Measurements from ENCODE around the gene ZDHHC19.
"Not testable (repeated sequence)": the region's sequence is repeated elsewhere in the genome, so short reads cannot be mapped to it uniquely, and the experiment has no call there.

The ZDHHC19 gene

GRCh38 chr3:196210673-196211556 is at the start of gene ZDHHC19:
Gene ZDHHC19, minus strand, starts transcription at chr3:196211400. Its CDS starts 85 bp downstream, at chr3:196211315.
- no peak for DNase-seq (ENCODE audit: low read depth in 2 of 2, low spot score in 1 of 2)

DNA sequence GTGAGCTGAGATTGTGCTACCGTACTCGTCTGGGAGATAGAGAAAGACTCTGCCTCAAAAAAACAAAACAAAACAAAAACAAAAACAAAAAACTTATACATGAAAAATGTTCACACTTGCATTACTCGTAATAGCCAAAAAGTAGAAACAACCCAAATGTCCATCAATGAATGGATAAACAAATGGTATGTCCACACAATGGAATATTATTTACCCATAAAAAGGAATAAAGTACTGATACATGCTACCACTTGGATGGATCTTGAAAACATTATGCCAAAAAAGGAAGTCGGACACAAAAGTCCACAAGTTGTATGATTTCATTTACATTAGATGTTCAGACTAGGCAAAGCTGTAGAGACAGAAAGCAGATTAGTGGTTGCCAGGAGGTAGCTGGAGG is 49.6 kb upstream of the ZDHHC19 start:
- DNase-seq (ENCODE audit: low read depth in 2 of 2, low spot score in 1 of 2) = no peak

GRCh38 chr3:196255776-196256175 is 44.6 kb upstream of the ZDHHC19 start:
- DNase-seq (ENCODE audit: low read depth in 2 of 2, low spot score in 1 of 2) = no peak

- no peak for DNase-seq (ENCODE audit: low read depth in 2 of 2, low spot score in 1 of 2)
These were observed 43.4 kb upstream of the ZDHHC19 start for GRCh38 chr3:196254376-196255283.

DNA sequence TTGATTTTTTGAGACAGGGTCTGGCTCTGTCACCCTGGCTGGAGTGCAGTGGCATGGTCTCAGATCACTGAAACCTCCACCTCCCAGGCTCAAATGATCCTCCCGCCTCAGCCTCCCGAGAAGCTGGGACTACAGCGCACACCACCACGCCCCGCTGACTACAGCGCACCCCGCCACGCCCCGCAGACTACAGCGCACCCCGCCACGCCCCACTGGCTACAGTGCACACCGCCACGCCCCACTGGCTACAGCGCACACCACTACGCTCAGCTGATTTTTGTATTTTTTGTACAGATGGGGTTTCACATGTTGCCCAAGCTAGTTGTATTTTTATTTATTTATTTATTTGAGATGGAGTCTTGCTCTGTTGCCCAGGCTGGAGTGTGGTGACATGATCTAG is 40.7 kb upstream of the ZDHHC19 start:
- DNase-seq (ENCODE audit: low read depth in 2 of 2, low spot score in 1 of 2) = no peak

DNA sequence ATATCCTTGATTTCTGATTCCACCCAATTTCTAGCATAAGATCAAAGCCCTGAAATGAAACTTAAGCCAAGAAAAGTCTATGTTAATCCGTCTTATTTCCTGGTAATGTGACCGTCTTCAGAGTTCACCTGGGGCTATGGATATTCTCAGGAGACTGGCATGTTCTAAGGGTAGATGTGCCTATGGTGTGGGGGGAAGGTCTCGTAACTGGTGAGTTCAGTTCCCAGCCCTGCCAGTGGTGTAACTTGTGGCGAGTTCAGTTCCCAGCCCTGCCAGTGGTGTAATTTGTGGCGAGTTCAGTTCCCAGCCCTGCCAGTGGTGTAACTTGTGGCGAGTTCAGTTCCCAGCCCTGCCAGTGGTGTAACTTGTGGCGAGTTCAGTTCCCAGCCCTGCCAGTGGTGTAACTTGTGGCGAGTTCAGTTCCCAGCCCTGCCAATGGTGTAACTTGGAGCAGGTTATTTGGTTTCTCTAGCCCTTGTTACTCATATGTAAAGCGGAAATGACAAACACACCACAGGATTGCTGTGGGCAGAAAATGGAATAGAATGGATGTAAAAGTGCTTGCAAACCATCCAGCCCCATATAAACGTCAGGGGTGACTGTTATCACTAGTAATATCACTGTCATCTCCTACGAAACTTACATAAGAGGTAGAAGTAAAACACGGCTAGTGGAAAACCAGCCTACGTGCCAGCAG is 35.6 kb upstream of the ZDHHC19 start:
- no peak for DNase-seq (ENCODE audit: low read depth in 2 of 2, low spot score in 1 of 2)

- DNase-seq (ENCODE audit: low read depth in 2 of 2, low spot score in 1 of 2) = not testable (repeated sequence)
These were observed 33.0 kb upstream of the ZDHHC19 start for GRCh38 chr3:196244166-196244565.

DNA sequence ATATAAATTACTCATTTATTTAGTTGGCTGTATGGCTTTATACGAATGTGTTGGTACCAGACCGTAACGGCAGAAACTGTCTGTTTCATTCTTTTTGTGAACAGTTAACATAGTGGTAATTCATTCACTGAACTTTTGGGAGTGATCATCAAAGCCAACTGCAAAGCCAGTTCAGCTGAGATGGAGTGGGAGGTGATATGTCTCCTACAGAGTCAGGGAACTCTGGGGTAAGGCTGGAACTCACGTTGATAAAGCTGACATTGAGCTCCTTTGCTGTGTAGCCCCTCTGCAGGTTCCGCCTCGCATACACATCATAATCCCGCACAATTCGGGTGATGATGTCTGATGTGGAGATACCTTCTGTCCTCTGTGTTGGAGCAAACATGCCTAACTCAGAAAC is 30.5 kb upstream of the ZDHHC19 start:
- no peak for DNase-seq (ENCODE audit: low read depth in 2 of 2, low spot score in 1 of 2)

DNA sequence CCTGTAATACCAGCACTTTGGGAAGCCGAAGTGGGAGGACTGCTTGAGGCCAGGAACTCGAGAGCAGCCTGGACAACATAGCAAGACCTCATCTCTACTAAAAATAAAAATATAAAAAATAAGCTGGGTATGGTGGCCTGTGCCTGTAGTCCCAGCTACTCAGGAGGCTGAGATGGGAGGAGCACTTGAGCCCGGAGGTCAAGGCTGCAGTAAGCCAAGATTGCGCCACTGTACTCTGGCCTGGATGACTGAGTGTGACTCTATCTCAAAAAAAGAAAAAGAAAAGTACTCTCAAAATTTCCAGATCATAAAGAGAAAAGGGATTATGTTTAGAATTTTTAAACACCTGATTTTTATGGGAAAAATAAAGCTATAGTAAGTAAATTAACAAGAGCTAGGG is 29.2 kb upstream of the ZDHHC19 start:
- DNase-seq (ENCODE audit: low read depth in 2 of 2, low spot score in 1 of 2) = no peak

DNA sequence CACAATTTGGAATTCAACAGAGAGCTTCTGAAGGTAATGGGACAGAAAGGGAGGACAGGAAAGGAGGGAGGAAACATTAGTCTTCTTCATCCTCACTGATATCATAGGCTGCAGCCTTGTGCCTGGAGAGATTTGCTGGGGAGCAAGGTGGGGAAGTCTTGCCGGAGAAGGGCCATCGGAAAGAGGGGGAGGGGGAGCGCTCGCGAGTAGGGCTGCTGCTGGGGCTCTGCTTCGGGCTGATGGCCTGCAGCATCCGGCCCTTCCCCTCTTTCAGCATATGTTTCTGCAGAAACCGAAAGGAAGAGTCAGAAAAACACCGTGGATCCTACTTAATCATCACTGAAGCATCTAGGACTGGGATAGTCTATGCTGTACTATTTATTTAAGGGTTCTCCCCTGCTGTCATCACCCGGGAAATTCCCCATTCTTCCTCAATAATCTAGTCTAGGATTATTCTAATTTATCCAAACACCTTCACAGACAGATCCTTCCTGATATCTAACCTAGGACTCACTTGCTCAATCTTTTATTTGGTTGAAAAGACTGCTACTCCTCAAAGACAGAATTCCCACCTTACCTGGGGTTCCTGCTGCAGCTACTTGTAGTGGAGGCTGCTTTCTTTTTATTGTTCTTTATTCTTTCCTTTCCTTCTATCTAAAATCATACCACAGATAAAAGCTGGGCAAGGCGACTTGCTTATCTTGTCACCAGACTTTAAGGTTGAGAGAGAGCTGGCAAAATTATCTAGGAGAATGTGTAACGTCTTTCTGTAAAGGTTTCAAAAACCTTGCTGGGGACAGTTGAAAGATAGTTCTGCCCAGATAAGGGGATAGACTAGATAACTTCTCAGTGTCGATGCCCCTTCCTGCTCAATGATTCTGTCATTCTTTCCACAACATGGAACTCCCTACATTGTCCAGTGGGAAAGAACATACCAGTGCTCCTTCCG is 27.7 kb upstream of the ZDHHC19 start:
- DNase-seq (ENCODE audit: low read depth in 2 of 2, low spot score in 1 of 2) = no peak

DNA sequence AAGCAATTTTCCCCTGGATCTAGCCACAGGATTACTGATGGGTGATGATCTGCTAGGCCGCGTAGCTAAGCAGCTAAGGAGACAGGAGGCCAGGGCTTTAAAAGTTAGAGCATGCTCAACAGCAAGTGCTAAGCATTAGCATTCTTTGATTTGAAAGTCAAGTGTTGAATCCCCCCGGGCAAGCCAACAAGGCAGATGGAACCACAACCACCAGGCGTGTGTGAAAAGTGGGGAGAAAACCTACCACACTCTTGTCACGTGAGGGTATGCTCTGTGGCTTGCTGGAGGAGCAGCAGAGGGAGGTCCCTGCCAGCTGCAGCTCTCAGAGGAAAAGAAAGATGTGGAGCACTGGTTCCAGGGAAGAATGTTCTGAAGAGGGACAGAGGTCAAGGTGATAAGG is 26.0 kb upstream of the ZDHHC19 start:
- DNase-seq (ENCODE audit: low read depth in 2 of 2, low spot score in 1 of 2) = no peak

DNA sequence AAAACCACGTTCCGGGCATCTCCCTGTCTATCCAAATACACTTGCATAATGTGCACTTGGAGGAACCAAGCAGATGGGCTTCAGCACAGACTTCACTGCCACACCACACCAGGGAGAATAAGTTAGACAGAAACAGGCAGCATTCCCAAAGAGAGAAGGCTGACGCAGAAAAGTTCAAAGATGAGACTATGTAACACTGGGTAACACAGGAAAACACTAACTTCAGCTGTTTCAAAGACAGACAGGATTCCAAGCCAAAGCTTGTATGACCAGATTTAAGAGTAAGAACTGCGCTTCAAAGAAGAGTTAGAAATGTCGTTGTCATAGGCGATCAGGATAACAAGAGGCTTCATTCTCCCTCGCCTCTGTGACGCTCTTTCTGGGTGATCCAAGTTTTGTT is 25.0 kb upstream of the ZDHHC19 start:
- no peak for DNase-seq (ENCODE audit: low read depth in 2 of 2, low spot score in 1 of 2)

GRCh38 chr3:196235452-196236122 is 24.4 kb upstream of the ZDHHC19 start:
- DNase-seq (ENCODE audit: low read depth in 2 of 2, low spot score in 1 of 2) = no peak

- DNase-seq (ENCODE audit: low read depth in 2 of 2, low spot score in 1 of 2) = no peak
These were observed 21.7 kb upstream of the ZDHHC19 start for GRCh38 chr3:196232882-196233251.

DNA sequence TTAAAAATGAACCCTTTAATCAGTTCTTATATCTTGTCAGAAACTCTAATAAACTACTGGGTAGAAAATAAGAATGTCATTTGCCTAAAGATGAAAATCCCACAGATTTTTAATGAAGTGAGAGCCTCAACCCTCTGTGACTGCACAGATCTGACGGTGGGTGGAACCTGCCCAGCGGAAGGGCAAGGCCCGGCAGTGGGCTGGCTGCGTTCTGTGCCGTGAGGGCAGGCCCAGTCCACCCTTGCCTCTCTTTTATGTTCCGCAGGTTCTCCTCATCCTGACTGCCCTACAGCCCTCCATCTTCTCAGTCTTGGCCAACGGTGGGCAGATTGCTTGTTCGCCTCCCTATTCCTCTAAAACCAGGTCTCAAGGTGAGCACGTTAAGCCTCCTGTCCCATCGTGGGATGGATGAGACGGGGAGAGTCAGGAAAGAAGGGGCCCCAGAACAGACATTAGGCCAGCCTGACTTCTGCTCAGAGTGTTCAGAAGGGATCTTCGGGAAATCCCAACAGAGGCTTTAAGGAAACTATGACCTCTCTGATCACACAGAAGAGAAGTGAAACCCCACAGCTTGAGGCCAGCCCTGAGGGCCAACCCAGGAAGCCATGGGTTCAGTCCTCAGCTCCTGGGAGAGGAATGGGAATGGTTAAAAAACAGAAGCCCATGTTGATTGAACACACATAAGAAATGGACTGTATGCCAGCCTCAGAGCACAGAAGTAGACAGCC is 21.1 kb upstream of the ZDHHC19 start:
- no peak for DNase-seq (ENCODE audit: low read depth in 2 of 2, low spot score in 1 of 2)

- no peak for DNase-seq (ENCODE audit: low read depth in 2 of 2, low spot score in 1 of 2)
These were observed 16.7 kb upstream of the ZDHHC19 start for GRCh38 chr3:196227629-196228493.

GRCh38 chr3:196227121-196227561 is 15.9 kb upstream of the ZDHHC19 start:
- DNase-seq (ENCODE audit: low read depth in 2 of 2, low spot score in 1 of 2) = no peak

DNA sequence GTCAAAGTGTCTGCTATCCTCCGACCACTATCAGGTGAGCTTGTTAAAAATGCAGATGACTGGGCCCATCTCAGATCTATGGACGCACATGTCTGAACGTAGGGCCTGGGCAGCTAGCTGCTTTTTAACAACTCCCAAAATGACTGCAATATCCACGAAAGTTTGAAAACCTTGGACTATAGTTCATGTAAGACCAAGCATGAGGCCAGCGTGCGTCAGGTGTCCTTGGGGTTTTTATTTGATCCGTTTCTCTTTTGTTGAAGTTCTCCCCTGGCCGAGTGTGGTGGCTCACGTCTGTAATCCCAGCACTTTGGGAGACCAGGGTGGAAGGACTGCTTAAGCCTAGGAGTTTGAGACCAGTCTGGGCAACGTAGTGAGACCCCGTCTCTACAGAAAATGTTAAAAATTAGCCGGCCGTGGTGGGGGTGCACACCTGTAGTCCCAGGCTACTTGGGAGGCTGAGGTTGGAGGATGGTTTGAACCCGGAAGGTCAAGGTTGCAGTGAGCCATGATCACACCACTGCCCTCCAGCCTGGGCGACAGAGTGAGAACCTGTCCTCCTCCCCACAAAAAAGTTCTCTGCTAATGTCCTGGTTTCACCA is 14.7 kb upstream of the ZDHHC19 start:
- DNase-seq (ENCODE audit: low read depth in 2 of 2, low spot score in 1 of 2) = no peak
